ENCODE measurements around the gene ACSM4. TPM values are rescaled to one million over a fixed set of nuclear protein-coding genes. Genes with fewer than 3 reads are reported as not detected.

Gene ACSM4
- total and polyA plus RNA-seq, 2 donors (not counting 1 experiment from before 2014, with no cell fraction given), result not detected

DNA sequence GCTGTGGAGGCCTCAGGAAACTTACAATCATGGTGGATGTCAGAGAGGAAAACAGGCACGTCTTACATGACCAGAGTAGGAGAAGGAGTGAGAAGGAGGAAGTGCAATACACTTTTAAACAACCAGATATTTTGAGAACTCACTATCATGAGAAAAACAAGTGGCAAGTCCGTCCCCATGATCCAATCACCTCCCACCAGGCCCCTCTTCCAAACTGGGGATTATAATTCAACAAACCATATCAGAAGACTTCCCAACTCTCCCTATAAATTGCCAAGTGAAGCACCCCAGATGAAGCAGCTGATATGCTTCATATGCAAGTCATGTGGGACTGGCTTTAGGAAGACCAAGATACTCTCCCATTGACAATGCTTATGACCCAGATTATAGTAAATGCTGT lies 11.6 kb upstream of the ACSM4 start:
- Histone ChIP-seq H4K20me1 (ENCODE audit: control insufficient read depth, insufficient read depth, low read length, poor library complexity, severe bottlenecking) (no peaks in the 10 kb centered on the region), H3K4me1 (ENCODE audit: control insufficient read depth in 2 of 2, insufficient read depth in 2 of 2, low read length in 2 of 2) (no peaks in the 10 kb centered on the region), H2AFZ (ENCODE audit: insufficient read depth, low read depth, low read length, poor library complexity, severe bottlenecking) (no peak overlapping the region), H3K9me3 (ENCODE audit: control extremely low read depth in 1 of 3, control insufficient read depth in 2 of 3, insufficient read depth in 1 of 3, low read length in 2 of 3) (peaks cover 3 to 6% (median 3%) of the 10 kb centered on the region in 3 donors), H3K27me3 (replicated peaks in 1 of 4; ENCODE audit: control extremely low read depth in 1 of 4, control insufficient read depth in 3 of 4, insufficient read depth in 4 of 4, low read length in 3 of 4) (peaks cover 0 to 3% (median 0%) of the 10 kb centered on the region in 4 experiments), H3K36me3 (replicated peaks in 1 of 2; ENCODE audit: control extremely low read depth in 1 of 2, control insufficient read depth in 1 of 2, extremely low read depth in 1 of 2, insufficient read depth in 2 of 2, low read length in 1 of 2) (no peaks in the 10 kb centered on the region), H3K4me2 (replicated peaks; ENCODE audit: low read depth, low read length, poor library complexity, severe bottlenecking) (no peak overlapping the region), H3K79me2 (ENCODE audit: control insufficient read depth, insufficient read depth, low read length) (no peaks in the 10 kb centered on the region), H3K4me3 (ENCODE audit: control extremely low read depth in 1 of 5, extremely low read depth in 1 of 5, insufficient read depth in 1 of 5, low read depth in 2 of 5, low read length in 4 of 5) (no peak overlapping the region), H3K27ac (ENCODE audit: low read length in 2 of 2) (no peak overlapping the region), H3K9ac (ENCODE audit: low read length) (no peak overlapping the region)
- ChIA-PET CTCF (no interaction called here), POLR2A (no interaction called here)
- H3K27ac Mint-ChIP-seq, result no peak overlapping the region
- peaks cover 10% of the 10 kb centered on the region for H3K27me3 Mint-ChIP-seq
- H3K4me3 Mint-ChIP-seq, result no peak overlapping the region
- no peaks in the 10 kb centered on the region for H3K9me3 Mint-ChIP-seq (ENCODE audit: insufficient read depth)
- 80% methylated on average over 1 of the region's 2 CpGs for WGBS (ENCODE audit: insufficient coverage)
- no peak for TF ChIP-seq EZH2 (IDR thresholded peaks at IDR 0.05; ENCODE audit: borderline replicate concordance, insufficient read depth, low read depth, low read length, poor library complexity, severe bottlenecking)
- TF ChIP-seq, protein P1, sequence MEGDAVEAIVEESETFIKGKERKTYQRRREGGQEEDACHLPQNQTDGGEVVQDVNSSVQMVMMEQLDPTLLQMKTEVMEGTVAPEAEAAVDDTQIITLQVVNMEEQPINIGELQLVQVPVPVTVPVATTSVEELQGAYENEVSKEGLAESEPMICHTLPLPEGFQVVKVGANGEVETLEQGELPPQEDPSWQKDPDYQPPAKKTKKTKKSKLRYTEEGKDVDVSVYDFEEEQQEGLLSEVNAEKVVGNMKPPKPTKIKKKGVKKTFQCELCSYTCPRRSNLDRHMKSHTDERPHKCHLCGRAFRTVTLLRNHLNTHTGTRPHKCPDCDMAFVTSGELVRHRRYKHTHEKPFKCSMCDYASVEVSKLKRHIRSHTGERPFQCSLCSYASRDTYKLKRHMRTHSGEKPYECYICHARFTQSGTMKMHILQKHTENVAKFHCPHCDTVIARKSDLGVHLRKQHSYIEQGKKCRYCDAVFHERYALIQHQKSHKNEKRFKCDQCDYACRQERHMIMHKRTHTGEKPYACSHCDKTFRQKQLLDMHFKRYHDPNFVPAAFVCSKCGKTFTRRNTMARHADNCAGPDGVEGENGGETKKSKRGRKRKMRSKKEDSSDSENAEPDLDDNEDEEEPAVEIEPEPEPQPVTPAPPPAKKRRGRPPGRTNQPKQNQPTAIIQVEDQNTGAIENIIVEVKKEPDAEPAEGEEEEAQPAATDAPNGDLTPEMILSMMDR (IDR thresholded peaks at IDR 0.05), result no peak
- ATAC-seq (ENCODE audit: low read depth) (no peak), DNase-seq (no peak)
- H3K4me1 Mint-ChIP-seq, result no peaks in the 10 kb centered on the region
- intact Hi-C loops (cut with micrococcal nuclease), result no loop called here

- intact Hi-C loops (cut with micrococcal nuclease), result no loop called here
- Mint-ChIP-seq H3K27me3 (peaks cover 14% of the 10 kb centered on the region), H3K4me3 (no peak overlapping the region), H3K27ac (no peak overlapping the region), H3K9me3 (ENCODE audit: insufficient read depth) (no peaks in the 10 kb centered on the region), H3K4me1 (no peaks in the 10 kb centered on the region)
- Histone ChIP-seq H3K4me3 (ENCODE audit: control extremely low read depth in 1 of 5, extremely low read depth in 1 of 5, insufficient read depth in 1 of 5, low read depth in 2 of 5, low read length in 4 of 5) (no peak overlapping the region), H3K27ac (ENCODE audit: low read length in 2 of 2) (no peak overlapping the region), H3K4me2 (replicated peaks; ENCODE audit: low read depth, low read length, poor library complexity, severe bottlenecking) (no peak overlapping the region), H3K27me3 (replicated peaks in 1 of 4; ENCODE audit: control extremely low read depth in 1 of 4, control insufficient read depth in 3 of 4, insufficient read depth in 4 of 4, low read length in 3 of 4) (peaks cover 0 to 3% (median 0%) of the 10 kb centered on the region in 4 experiments), H3K9ac (ENCODE audit: low read length) (no peak overlapping the region), H2AFZ (ENCODE audit: insufficient read depth, low read depth, low read length, poor library complexity, severe bottlenecking) (no peak overlapping the region), H4K20me1 (ENCODE audit: control insufficient read depth, insufficient read depth, low read length, poor library complexity, severe bottlenecking) (no peaks in the 10 kb centered on the region), H3K79me2 (ENCODE audit: control insufficient read depth, insufficient read depth, low read length) (no peaks in the 10 kb centered on the region), H3K4me1 (ENCODE audit: control insufficient read depth in 2 of 2, insufficient read depth in 2 of 2, low read length in 2 of 2) (no peaks in the 10 kb centered on the region), H3K36me3 (replicated peaks in 1 of 2; ENCODE audit: control extremely low read depth in 1 of 2, control insufficient read depth in 1 of 2, extremely low read depth in 1 of 2, insufficient read depth in 2 of 2, low read length in 1 of 2) (no peaks in the 10 kb centered on the region), H3K9me3 (ENCODE audit: control extremely low read depth in 1 of 3, control insufficient read depth in 2 of 3, insufficient read depth in 1 of 3, low read length in 2 of 3) (peaks cover 3 to 6% (median 3%) of the 10 kb centered on the region in 3 donors)
- DNase-seq, result no peak
- CTCF ChIA-PET, result interaction anchor here (0.7 kb wide), 1 partner anchor 1172 kb away, joined by 3 read pairs; no protein-coding TSS in a partner anchor
- no peak for TF ChIP-seq EZH2 (IDR thresholded peaks at IDR 0.05; ENCODE audit: borderline replicate concordance, insufficient read depth, low read depth, low read length, poor library complexity, severe bottlenecking)
- TF ChIP-seq, protein P1 (IDR thresholded peaks at IDR 0.05), result no peak
- POLR2A ChIA-PET, result no interaction called here
- no peak for ATAC-seq (ENCODE audit: low read depth)
- WGBS (ENCODE audit: insufficient coverage), result no CpG with 5 or more reads among the region's 1 CpG
These were observed 10.2 kb upstream of the ACSM4 start for GRCh38 chr12:7293670-7294069.
